Right lung (tissue), 5 donors: ENCODE measurements around the gene GNAS-AS1. TPM values are rescaled to one million over a fixed set of nuclear protein-coding genes. Genes with fewer than 3 reads are reported as not detected.
A peak's percentile ranks its signal among the peaks of the same experiment; 100 is the strongest.

Experiments
- DNase-seq, 2 donors: peaks; one replicate each; pipeline ENCODE4 v3.0.0-alpha.2; 2013
- polyA plus RNA-seq, 5 donors: library from polyadenylated mRNA; unstranded; fragments of 120-200 nt; gene quantifications; one replicate each; pipeline versions ENCODE4 v1.2.1 to v1.2.3, GENCODE V29; 2013; ENCODE audit warnings: inconsistent platforms in 1 of 5, low replicate concordance in 1 of 5; ENCODE audit not compliant: insufficient read length in 5 of 5, insufficient read depth in 1 of 5

The GNAS-AS1 gene
- polyA plus RNA-seq, 5 donors: 0.55 to 0.89 (median 0.82) TPM

DNA sequence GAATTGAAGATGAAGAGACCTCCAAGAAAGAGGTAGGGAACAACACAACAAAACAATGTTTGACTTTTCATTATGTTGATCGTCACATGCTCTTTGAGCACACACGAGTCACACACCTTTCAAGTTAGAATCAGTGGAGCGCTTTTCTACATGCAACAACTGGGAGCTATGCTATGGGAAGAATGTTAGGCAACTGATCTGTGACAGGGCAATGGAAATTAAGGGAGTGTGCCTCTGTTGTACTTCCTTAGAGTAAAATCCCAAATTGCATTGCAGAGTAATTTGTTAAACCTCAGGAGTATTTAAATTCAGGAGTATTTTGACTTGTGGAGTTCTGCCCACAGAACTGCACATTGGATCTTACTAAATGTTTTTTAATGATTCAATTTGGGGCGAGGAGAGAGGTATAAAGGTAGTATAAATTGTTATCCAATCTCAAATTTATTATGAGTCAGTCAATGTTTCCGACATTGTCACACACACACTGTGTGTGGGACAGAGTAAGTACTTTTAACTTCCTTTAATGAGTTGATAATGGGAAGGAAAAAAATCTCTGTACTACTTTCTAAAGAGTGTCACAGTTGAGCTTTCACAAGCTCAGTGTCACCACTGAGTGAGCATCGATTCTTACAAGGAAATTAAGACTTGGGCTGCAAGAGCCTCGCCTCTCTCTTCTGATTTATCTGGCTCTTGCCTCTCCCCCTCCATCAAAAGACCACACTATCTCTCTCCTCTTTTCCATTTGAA, 12.5 kb upstream of the GNAS-AS1 start:
- no peak for DNase-seq

DNA sequence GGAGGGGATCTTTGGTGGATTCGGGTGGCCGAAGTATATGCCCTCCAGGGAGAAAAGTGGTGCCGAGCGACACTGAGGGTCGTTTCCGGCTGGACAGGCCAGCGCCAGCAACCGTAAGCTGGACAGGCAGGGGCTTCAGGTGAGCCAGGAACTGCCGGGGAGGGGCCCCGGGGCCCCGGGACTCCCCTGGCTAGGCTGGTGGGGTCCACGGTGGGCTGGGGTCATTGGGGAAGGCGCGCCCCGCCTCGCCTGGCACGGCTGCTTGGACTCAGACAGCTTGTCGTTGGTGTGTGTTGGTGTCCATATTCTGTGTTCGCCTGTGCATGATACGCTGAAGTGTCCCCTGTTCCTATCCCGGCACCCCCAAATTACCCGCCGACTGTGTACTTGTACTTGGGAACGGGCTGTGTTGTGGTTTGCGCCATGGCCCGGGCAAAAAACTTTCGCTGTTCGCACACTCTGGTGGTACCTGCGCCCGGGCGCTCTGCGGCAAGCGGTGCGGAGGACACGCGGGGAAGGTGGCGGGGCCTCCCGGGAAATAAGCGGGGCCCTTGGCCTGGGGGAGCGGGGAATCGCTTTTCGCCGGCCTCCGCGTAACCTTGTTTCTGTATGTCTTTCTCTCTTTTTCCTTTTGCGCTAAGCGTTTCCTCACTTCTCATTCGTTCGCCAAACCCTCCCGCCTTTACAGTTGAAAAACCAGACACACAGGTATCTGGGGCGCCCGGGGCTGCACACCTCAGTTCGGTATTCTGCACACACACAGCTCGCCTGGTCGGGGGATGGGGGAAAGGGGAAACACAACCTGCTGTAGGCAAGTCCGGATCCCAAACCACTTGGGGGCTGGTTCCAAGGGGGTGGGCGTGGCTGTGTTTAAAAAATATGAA, 5.0 kb upstream of the GNAS-AS1 start:
- peak in 1 of 2 donors; percentile 29 for DNase-seq

DNA sequence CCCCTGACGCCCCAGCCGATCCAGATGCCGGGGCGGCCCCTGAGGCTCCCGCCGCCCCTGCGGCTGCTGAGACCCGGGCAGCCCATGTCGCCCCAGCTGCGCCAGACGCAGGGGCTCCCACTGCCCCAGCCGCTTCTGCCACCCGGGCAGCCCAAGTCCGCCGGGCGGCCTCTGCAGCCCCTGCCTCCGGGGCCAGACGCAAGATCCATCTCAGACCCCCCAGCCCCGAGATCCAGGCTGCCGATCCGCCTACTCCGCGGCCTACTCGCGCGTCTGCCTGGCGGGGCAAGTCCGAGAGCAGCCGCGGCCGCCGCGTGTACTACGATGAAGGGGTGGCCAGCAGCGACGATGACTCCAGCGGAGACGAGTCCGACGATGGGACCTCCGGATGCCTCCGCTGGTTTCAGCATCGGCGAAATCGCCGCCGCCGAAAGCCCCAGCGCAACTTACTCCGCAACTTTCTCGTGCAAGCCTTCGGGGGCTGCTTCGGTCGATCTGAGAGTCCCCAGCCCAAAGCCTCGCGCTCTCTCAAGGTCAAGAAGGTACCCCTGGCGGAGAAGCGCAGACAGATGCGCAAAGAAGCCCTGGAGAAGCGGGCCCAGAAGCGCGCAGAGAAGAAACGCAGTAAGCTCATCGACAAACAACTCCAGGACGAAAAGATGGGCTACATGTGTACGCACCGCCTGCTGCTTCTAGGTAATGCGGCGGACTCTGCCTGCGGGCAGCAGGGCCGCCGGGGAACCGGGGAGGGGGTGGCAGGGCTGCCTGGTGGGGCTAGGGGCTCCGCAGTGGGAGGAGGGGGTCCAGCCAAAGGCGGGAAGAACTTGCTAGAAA, 4.2 kb upstream of the GNAS-AS1 start:
- no peak for DNase-seq

DNA sequence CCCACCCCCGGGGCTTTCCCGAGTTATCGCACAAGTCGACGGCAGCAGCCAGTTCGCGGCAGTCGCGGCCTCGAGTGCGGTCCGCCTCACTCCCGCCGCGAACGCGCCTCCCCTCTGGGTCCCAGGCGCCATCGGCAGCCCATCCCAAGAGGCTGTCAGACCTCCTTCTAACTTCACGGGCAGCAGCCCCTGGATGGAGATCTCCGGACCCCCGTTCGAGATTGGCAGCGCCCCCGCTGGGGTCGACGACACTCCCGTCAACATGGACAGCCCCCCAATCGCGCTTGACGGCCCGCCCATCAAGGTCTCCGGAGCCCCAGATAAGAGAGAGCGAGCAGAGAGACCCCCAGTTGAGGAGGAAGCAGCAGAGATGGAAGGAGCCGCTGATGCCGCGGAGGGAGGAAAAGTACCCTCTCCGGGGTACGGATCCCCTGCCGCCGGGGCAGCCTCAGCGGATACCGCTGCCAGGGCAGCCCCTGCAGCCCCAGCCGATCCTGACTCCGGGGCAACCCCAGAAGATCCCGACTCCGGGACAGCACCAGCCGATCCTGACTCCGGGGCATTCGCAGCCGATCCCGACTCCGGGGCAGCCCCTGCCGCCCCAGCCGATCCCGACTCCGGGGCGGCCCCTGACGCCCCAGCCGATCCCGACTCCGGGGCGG, 3.4 kb upstream of the GNAS-AS1 start:
- no peak for DNase-seq

DNA sequence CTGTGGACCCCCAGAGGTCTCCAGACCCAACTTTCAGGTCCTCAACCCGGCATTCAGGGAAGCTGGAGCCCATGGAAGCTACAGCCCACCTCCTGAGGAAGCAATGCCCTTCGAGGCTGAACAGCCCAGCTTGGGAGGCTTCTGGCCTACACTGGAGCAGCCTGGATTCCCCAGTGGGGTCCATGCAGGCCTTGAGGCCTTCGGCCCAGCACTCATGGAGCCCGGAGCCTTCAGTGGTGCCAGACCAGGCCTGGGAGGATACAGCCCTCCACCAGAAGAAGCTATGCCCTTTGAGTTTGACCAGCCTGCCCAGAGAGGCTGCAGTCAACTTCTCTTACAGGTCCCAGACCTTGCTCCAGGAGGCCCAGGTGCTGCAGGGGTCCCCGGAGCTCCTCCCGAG, 2.8 kb upstream of the GNAS-AS1 start:
- DNase-seq: no peak

DNA sequence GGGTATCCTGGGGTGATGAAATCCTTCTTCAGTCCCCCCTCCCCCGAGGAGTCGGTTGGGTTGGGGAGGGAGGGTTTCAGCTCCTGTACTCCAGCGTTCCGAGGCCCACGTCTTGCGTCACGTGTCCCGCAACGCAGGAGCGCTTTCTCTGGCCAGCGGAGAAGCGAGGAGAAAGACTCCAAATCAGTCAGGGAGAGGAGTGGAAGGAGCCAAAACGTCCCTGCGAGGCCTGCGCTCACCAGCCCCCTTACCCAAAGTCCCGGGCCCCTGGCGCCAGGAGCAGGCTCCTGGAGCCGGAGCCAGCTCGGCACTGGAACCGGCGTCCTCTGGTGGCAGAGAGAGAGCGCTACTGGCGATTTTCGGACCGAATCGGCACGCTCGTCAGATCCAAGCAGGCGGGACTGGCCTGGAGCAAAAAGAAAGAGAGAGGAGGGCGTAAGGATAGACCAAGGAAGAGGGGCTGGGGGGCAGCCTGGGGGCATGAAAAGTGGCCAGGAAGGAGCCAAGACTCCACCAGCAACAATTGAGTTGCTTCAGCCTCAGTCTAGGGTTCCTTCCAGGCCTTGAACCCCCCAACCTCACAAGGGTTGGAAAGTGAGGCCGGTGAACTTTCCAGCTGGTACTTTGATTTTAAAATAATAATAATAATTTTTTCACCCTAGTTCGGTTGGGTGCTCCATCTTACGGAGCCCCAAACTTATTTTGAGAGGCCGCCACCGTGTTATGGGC, 2.0 kb upstream of the GNAS-AS1 start, which contains the start of gene GNAS:
TSS of gene GNAS (plus strand) at position 174 of the 729 bp plus-strand sequence.
- DNase-seq: peak in 1 of 2 donors; percentile 63

DNA sequence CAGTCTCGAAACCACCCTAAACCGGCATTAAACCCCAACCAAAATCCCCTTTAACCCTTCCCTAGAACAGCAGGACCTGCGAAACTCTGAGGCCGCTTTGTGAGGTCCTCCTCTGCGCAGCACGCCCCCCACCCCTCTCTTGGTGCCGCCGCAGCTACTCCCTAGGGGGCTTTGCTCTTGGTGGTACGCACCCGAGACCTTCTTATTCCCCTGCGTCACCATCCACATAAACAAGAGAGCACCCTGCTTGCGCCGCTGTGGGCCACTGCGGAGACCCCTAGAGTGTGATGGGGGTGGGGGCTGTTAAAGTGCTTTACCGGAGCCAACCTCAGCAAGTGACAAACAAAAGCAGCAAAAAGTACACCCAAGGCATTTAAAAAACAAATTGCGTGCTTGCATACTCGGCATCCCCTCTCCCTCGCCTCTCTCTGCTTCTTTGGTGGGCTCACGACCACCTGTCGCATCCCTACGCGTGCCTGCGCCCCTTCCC, 1.3 kb upstream of the GNAS-AS1 start:
- DNase-seq: no peak

DNA sequence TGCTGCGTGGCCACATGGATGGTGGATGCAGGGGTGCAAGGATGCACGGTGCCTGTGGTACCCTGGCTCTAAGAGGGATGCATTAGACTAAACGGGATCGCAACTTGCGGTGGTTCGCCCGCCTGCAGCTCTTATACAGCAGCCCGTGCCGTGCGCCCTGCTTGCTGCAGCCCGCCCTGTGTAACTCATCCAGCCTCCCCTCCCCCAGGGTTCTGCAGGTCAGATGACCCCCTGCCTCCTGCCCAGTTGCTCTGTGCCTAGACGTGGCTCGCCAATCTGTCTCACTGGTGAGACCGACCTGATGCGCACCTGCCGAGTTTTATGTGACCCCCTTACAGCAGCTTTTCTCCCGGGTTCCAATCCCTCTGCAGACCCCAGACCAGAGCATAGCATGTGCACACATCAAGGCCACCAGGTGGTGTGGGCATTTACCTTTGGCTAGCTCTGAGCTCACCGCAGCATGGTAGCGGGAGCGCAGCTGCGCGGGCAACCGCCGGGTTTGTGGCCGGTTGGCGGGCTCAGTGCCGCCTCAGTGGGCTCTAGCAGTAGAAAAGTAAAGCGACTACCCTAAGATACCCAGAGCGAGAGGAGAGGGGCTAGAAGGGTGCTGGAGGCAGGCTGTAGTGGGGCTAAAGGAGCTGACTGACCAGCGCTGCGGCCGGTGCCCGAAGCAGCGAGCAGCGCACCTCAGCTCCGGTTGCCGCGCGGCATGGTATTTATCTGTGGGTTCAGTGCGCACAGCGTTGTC, 693 bp upstream of the GNAS-AS1 start:
- DNase-seq: no peak

DNA sequence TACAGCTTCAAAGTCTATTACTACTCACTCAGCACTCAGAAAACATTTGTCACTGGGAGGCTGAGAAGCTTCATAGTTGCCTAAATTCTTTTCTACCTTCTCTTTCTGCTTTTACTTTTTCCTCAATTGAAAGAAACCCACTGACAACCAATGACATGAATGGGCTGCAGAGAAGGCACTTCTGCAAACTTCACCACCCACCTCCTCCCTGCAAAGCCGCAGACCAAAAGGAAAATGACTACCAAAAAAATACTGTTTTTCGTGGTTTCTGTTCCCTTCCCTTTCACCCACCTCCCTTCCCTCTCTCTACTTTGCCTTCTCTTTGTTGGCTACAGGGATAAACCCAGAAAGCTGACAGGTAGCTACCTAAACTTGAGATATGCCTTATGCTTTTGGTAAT, 3.2 kb downstream of the GNAS-AS1 start:
- DNase-seq: no peak

DNA sequence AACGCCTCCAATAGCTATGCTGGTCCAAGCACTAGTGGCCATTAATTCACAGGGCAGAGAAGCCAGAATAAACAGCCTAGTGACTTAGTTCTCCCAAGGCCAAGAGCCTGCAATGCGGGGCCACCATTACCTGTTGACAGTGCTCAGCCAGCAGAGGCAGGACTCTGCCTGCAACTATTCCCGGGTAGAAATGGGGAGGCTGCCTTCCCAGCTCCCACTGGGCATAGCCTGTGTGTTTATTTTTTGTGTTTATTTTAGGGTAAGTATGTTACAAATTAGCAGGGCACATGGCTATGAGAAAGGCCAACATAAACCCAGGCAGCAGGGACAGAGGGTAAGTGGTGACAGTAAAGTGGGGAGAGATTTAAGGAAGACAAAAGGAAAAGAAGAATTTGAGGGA, 5.0 kb downstream of the GNAS-AS1 start:
- no peak for DNase-seq

DNA sequence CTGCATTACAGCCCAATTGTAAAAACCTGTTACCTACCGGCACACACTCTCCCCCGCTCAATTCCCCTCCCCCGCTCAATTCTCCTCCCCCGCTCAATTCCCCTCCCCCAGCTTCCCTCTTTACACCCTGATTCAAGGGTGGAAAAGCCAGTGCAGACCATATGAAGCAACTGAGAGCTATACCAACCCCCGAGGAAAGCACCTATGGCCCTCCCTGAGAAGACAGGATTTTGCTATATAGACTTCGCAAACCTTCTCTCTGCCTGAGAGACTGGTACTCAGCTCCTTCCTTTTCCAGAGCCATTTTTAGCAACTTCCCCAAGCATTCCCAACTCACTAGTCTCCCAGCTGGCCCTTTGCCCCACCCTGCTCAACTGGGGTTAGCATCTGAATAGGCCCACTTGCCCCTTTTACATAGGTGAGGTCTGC, 7.6 kb downstream of the GNAS-AS1 start:
- no peak for DNase-seq

DNA sequence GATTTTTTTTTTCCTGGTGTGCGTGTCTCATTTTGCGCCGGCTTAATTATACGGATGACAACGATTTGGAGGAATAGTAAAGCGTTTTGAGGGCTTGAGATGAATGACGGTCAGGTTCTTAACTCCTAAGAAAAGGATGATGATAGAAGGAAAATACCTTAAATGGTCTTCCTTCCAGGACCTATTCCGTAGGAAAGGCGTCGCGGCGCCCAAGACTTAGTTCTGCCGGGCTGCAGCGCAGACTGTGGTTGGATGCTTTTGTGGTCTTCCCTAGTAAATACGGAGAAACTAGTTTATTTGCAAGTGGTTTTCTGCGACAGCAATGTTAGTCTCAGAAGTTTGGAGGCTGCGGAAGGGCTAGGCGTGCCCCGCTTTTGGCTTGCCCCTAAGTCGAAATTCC, 8.4 kb downstream of the GNAS-AS1 start:
- DNase-seq: no peak

DNA sequence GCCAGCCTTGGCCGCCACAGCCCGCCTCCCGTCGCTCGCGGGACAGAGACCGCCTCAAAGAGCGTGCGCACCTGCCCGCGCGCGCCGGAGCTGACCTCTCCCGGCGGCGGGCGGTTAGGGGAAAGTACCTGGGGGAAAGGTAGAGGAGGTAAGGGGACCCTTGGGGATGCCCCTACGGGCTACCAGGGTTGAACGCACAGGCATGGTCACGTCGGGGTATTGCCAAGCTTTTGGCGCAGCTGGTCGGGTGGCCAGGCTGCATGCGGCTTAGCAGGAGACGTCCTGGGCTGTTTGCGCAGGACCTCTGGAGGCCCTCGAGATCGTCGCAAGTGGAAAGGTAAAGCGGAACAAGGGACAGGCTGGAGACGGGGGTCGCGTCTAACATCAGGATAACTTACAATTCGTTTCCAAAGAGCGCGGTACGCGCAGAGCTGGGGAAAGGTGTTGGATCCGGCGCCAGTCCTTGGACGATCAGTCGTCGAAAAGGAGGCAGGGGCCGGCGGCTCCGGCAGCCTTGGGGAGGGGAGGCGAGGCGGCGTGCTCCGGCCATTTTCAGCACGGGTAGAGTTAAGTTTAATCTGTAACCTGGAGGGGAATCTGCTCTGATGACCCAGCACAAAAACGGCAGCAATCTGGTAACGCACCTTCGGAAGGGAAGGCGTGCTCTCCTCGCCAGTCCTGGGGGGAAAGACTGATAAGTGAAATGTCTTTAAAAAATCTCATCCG, 9.0 kb downstream of the GNAS-AS1 start:
- DNase-seq: no peak

DNA sequence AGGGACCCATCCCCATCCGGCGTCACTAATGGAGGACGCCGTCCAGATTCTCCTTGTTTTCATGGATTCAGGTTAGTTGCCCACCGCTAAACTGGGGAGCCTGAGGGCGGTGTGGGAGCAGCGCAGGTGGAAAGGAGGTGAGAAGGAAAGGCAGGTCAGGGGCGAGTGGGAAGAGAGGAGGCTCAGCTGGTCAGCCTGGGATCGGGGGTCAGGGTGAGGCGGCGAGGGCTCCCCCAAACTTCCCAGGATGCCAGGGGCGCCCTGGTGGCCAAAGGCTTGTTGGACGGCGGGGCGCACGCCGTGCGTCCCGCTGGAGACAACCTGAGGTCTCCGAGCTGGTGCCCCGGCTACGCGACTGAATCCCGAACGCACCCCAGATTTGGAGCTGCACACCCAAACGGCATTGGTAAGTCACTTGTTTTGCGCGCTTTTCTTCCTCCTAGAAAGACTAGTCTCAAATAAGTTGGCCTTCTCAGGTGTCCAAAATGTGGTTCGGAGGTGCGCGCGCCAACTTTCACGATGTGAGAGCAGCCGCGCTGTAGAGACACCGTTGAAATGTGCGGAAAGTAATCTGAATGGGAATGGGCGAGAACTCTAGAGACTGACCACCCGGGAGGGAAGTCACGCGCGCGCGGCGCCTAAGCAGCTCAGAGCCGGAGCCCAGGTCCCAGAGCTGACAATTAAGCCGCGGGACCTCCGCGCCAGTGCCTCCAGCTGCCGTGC, 9.7 kb downstream of the GNAS-AS1 start:
- DNase-seq: no peak

DNA sequence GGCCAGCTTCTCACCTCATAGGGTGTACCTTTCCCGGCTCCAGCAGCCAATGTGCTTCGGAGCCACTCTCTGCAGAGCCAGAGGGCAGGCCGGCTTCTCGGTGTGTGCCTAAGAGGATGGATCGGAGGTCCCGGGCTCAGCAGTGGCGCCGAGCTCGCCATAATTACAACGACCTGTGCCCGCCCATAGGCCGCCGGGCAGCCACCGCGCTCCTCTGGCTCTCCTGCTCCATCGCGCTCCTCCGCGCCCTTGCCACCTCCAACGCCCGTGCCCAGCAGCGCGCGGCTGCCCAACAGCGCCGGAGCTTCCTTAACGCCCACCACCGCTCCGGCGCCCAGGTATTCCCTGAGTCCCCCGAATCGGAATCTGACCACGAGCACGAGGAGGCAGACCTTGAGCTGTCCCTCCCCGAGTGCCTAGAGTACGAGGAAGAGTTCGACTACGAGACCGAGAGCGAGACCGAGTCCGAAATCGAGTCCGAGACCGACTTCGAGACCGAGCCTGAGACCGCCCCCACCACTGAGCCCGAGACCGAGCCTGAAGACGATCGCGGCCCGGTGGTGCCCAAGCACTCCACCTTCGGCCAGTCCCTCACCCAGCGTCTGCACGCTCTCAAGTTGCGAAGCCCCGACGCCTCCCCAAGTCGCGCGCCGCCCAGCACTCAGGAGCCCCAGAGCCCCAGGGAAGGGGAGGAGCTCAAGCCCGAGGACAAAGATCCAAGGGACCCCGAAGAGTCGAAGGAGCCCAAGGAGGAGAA, 10.5 kb downstream of the GNAS-AS1 start:
- no peak for DNase-seq

DNA sequence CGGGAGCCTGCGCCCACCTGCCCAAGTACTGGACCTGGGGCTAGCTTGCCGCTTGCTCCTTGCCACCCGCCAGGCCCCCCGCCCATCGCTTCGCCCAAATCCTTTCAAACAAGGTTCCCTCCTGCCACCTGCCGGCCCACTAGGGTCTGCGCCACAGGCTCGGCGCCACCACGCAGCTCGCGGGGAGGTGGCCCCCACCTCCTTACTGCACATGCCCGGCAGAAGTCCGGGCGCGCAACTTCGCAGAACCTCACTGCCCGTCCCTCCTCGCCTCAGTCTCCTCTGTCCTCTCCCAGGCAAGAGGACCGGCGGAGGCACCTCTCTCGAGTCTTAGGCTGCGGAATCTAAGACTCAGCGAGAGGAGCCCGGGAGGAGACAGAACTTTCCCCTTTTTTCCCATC, 11.2 kb downstream of the GNAS-AS1 start:
- no peak for DNase-seq

DNA sequence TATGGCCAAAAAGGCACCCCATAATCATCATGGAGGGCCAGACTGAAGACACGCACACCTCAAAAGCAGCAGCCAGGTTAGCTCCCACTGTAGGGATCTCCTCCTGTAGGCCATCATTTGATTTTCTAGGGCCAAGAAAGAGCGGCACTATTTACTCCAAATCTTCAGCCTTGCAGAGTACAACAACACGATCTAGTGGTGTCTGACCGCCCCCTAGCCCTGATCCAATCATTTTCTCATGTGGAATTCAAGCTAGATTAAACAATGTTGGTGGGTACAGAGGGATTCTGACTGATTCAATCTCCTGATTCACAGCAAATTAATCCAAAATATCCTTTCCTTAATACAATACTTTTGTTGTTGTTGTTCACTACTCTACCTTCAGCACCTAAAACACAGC, 12.5 kb downstream of the GNAS-AS1 start:
- no peak for DNase-seq

DNA sequence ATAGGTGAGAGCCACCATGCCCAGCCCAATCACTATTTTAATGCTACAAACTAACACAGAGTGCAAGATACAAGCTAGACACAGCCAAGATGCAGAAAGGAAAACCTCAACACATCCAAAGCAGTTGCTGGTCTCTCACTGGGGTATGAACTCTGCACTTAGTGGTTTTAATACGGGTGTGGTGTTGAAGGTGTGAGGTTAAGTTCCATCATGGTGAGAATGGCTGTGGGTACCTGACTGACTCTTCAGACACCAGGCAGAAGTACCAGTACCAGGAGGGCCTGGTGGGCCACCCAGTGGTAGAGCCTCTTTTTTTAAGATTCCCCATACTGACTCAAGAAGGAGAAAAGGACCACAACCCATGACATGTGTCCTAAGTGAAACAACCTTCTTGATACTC, 13.0 kb downstream of the GNAS-AS1 start:
- no peak for DNase-seq
